ENCODE data around the gene BCAR3.
"Not testable (repeated sequence)": the region's sequence is repeated elsewhere in the genome, so short reads cannot be mapped to it uniquely, and the experiment has no call there.

BCAR3 gene

DNA sequence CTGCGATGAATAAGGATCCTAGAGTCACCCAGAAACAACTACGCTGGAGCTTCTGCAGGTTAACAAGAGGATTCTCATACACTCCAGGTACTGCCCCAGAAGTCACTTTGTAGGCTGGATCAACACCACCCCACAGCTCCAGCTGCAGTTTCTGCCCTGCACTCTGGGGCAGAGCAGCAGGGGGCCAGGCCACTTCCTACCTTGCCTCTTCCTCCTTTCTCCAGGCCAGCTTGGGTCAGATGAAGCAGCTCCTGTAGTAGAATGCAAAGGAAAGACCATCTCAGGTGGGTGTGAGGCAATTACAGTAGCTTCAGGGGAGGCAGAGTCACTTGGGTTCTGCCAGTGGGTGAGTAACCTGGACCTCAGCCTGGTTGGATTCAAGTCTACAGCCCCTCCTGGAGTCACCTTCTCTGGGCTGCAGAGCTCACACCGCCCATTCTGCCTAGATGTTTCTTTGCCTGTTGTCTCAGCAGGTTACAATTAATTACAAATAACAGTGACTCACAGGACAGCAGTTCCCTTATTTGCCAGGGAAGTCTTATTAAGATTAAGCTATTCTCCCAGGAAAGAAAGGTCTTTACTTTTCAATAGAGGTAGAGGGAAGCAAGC lies 24.4 kb upstream of the BCAR3 start:
- DNase-seq = no peak

DNA sequence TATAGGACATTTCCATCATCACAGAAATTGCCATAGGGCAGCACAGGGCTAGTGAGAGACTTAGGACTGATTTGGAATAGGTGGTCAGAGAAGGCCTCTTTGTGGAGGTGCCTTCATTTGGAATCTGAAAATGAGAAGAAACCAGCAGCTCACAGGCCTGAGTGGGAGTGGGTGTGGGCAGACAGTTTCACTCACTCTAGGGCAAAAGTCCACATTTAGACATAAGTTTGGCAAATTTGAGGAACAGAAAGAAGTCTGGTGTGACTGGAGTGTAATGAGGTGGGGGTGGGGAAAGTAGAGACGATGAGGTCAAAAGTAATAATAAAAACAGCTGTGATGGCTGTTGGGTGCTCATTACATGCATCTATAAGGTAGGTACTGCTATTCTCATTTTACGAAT lies 22.4 kb upstream of the BCAR3 start:
- peak in 3 of 14 donors; percentile 8 to 27 (median 17) for DNase-seq

- no peak for DNase-seq
Observed at GRCh38 chr1:93703643-93704042, 22.0 kb upstream of the BCAR3 start.

GRCh38 chr1:93702828-93703183 lies 21.2 kb upstream of the BCAR3 start:
- DNase-seq = no peak

DNA sequence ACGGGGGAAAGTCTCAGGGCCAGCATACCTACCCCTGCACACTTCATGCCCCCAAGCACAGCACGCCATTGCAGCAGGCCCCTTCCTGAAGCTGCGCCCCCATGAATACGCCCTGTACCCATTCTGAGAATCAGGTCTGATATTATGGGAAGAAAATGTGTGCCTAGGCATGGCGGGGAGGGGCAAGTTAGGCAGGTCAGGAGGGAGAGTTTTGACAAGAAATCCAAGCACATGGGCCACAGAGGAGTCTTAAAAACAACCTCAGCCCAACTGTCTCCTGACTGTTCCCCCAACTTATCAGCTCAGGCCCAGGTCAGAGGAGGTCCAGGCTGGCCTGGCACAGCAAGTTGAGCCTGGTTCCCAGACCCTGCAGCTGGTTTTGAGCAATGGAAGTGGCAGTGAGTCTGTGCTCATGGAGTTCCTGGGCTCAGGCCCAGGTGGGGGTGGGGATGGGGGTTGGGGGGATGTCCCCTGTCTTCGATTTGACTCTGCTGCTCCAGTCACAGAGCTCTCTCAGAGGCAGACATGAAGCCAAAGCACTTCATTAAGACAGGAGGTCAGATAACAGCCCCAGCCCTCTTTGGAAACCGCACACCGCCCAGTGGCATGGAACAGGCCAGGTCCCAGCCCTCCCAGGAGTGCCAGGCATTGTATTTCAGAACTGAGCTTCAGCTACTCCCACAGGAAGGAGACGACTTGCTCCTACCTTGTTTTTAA lies 20.6 kb upstream of the BCAR3 start:
- no peak for DNase-seq

- DNase-seq = no peak
Observed at GRCh38 chr1:93701629-93702028, 20.0 kb upstream of the BCAR3 start.

GRCh38 chr1:93700532-93701469 lies 19.2 kb upstream of the BCAR3 start:
- DNase-seq = no peak

DNA sequence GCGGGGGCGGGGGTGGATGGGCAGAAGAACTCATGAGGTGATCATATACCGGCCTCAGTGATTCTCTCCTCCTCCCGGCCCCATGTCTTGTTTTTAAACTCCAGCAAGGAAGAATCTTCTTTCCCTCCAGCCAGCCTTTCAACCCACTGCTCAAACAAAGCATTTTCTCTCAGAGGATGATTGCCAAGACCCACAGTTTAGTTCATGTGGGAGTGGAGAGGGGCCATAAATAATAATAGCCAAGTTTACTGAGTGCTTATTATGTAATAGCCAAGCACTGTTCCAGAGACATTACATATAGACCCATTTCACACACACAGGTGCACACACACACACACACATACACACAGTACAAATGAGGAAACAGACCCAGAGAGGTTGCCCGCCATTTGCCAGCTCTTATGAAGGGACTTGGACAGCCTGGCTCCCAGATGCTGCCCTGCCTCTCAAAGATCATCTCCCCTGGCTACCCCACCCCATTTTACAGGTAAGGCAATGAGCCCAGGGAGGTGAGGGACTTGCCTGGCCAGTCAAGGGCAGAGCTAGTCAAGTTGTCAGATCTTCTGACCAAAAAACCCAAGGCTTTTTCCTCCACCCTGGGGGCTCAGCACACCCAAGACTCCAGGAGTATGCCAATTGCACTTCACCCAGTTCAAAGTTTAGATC lies 18.0 kb upstream of the BCAR3 start:
- DNase-seq = no peak

DNA sequence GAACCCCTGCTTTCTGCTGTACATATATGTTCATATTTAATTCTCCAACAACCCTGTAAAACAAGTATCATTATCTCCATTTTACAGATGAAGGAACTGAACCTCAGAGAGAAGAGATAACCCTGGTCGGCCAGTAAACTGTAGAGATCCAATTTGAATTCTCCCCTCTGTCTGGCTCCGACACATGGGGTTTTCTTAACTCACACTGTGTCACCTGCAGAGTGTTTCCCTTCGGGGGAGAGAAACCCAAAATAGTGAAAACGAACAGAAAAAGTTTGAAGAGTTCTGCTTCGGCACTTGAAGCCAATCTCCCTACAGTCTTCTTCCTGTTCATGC lies 17.4 kb upstream of the BCAR3 start:
- DNase-seq = no peak

DNA sequence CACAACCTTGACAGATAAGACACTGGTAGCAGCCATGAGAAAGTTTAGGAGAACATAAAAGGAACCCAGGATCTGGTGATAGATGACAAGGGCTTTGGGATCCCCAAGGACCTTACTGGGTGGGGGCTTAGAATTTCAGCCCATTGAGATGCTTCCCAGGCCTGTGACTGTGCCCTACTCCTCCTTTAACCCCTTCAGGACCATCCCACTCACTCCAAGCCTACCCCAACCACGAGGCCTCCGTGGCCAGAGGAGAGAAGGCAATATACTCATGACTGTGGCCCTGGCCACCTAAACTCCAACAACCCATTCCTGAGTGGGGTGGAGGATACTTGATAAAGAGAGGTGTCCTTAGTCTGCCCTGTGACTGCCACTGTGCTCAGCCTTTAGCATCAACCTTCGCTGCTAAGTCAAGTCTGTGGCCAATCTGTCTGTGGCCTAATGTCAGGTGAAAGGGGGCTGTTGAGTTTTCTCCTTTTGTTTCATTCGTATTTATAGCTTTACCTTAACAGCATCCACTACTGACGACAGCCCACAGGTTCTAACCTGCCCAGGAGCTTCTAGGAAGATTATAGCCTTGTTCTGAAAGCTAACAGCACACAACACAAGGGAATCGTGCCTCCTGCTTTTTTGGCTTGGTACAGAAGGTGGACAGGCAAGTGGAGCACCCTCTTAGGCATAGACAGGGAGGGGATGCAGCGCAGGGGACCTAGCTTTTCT lies 16.9 kb upstream of the BCAR3 start:
- no peak for DNase-seq

- DNase-seq = not testable (repeated sequence)
Observed at GRCh38 chr1:93697566-93697965, 15.9 kb upstream of the BCAR3 start.

GRCh38 chr1:93695411-93696005 lies 13.9 kb upstream of the BCAR3 start:
- DNase-seq = no peak

GRCh38 chr1:93694819-93695218 lies 13.2 kb upstream of the BCAR3 start:
- DNase-seq = no peak

GRCh38 chr1:93694039-93694438 lies 12.4 kb upstream of the BCAR3 start:
- DNase-seq = peak in 1 of 14 donors; percentile 29

GRCh38 chr1:93692983-93693591 lies 11.4 kb upstream of the BCAR3 start:
- no peak for DNase-seq

GRCh38 chr1:93692451-93692861 lies 10.8 kb upstream of the BCAR3 start:
- DNase-seq = no peak

GRCh38 chr1:93692026-93692425 lies 10.4 kb upstream of the BCAR3 start:
- DNase-seq = no peak

DNA sequence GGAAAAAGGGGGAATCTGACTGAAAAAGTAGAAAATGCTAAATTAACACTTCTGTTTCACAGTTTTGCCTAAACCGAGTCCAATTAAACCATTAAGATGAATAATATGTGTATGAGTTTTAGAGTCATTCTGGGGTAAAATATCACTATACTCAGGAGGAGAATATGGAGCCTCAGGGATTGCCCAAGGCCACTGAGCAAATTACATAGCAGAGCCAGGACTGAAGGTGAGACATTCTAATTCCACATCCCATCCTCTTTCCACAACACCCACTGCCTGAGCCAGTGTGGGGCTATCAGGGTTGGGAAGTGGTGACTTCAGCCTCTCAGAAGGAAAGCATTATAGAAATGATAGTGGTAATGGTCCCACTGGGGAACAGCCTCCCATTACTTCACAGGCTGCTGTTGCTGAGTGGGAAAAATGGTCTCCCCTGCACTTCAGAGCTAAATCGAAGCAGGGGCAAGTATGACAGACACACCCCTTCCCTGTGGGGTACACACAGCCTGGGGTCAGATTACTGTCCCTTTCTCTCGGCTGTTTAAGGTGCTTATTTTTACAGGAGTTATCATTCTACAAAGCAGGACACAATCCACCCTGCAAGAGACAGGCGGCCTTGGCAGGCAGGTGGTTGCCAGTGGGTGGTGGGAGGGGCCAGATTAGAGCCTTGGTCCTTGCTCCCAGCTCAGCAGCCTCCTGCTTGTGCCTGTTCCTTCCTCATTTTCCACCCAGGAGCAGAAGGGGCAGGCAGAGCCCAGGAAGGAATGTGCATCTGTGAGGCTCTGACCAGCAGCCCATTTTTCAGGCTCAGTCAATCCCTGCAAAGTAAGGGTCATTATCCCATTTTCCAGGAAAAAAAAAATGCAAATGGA lies 9.5 kb upstream of the BCAR3 start:
- DNase-seq = peak in 1 of 14 donors; percentile 3

- DNase-seq = no peak
Observed at GRCh38 chr1:93690341-93690740, 8.7 kb upstream of the BCAR3 start.

DNA sequence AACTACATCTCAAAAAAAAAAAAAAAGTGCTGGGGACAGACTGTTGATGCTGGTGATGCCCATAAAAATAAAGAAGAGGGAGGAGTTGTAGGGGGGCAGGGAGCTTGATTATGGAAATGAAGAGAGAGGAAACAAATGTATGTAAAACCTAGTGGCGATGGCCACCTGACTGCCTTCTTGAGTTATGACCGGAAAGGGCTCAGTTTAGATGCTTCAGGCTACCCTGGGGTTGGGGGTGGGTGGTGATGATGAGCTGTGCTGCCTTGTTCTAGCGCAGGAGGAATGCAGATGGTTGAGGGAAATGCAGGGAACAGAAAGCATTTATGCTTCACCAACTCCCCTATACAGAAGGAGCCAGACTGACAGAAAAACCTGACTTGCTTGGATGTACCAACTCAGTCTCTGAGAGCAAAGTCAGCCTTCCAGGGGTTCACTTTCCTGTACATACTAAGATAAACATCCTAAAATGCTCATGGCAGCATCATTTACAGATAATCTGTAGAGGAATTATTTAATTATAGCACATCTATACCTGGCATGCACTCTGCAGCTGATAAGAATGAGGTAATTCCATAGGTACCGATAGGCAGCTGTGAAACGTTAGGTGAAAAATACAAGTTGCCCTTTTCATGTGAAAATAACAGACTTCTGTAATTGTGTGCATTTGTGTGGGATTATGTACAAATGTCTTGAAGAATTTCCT lies 8.0 kb upstream of the BCAR3 start:
- DNase-seq = no peak

All from C1 segment of cervical spinal cord (tissue), 14 donors.